ENCODE results near the gene C5orf22.

GRCh38 chr5:31531888-31532547, at the start of gene C5orf22, which contains the start of gene DROSHA:
- TF ChIP-seq CTCF (IDR thresholded peaks at IDR 0.05) (peak in 1 of 6 experiments; percentile 17), EP300 (IDR thresholded peaks at IDR 0.05) (no peak), POLR2A (IDR thresholded peaks at IDR 0.05) (peak in 3 of 4 donors; percentile 29 to 81 (median 61)), POLR2AphosphoS5 (IDR thresholded peaks at IDR 0.05) (peak; percentile 42 to 74)

Measured in upper lobe of left lung (tissue), 4 donors.